Activated naive CD8-positive, alpha-beta T cell treated with anti-CD3 and anti-CD28 coated beads, Interleukin-2, amount 50 U/mL, for 16 hours (primary cell): ENCODE measurements around the gene GALK2.
"Not testable (repeated sequence)": the region's sequence is repeated elsewhere in the genome, so short reads cannot be mapped to it uniquely, and the experiment has no call there.

Experiments
- DNase-seq: peaks from one replicate; pipeline ENCODE4 v3.0.0-alpha.2; 2020; ENCODE audit warnings: low read depth, low spot score

The GALK2 gene

DNA sequence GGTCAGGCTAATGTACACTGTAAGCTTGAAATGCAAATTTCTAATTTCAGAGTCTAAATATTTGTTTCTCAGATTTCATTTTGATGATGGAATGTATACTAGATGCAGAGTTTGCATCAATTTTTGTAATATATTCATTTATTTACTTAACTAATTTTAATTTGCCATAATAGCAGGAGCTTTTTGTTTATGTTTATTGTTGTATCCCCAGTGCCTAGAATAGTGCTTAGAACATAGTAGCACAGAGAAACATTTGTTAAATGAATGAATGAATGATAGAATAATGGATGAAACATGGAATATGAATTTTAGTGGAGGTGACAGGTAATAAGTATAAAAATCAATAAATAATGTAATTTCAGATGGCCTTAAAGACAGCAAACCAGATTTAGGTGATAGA, 5.2 kb upstream of the GALK2 start:
- DNase-seq: no peak

- no peak for DNase-seq
Observed at GRCh38 chr15:49168016-49168415, 2.0 kb upstream of the GALK2 start.

- DNase-seq: no peak
Observed at GRCh38 chr15:49171790-49172189, 1.7 kb downstream of the GALK2 start.

DNA sequence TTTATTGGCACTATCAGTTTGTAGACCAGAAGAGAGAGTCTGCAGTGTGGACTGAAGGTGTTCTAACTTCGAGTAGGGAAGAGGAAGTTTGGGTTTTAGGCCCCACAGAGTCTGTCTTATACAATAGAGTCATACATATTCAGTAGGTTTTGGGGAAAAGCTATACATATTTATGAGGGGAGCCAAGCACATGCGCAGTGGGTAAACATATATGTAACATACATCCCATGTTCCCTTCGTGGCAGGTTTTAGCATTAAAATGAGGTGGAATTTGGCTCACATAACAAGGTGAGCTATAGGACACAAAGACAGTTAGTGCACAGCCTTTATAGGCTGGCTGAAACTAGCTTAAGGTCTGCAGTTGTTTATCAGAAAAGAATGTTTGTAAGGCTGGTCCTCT, 4.9 kb downstream of the GALK2 start:
- DNase-seq: no peak

GRCh38 chr15:49175582-49176397, 5.7 kb downstream of the GALK2 start:
- not testable (repeated sequence) for DNase-seq

DNA sequence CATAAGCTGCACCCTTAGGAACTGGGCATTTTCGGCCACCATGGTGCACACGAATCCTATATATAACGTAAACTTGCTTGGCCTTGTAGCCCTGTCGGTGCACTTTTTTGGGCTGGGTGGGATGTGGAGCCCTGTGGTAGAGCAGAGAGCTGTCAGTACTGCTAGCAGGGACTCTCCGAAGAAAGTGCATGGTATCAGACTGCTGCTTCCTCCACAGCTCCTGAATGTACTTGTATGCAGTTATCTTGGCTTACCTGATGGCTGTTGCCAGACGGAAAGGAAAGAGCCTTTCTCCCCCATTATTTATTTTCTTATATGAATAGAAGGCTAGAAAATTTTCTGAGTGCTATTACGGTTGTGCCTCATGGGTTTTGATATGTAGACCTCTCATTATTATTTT, 8.4 kb downstream of the GALK2 start:
- DNase-seq: no peak

- DNase-seq: no peak
Observed at GRCh38 chr15:49179433-49180190, 9.6 kb downstream of the GALK2 start.

DNA sequence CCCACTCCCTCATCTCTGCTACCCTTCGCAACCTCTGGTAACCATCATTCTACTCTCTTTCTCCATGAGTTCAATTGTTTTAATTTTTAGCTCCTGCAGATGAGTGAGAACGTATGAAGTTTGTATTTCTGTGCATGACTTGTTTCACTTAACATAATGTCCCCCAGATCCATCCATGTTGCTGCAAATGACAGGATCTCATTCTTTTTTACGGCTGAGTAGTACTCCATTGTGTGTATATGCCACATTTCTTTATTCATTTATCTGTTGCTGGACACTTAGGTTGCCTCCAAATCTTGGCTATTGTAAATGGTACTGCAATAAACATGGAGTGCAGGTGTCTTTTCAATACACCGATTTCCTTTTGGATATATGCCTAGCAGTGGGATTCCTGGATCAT, 12.1 kb downstream of the GALK2 start:
- no peak for DNase-seq

GRCh38 chr15:49183741-49184140, 13.7 kb downstream of the GALK2 start:
- DNase-seq: not testable (repeated sequence)

DNA sequence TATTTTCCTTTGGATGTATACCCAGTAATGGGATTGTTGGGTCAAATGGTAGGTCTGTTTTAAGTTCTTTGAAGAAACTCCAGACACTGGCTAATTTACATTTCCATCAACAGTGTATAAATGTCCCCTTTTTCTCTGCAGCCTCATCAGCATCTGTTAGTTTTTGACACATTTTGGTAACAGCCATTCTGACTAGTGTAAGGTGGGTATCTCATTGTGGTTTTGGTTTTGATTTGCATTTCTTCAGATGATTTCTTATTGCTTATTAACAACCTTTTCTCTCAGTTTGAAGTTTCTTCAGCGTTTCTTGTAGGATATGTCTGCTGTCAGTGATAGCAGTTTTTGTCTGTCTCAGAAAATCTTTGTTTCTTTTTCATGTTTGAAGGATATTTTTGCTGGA, 15.4 kb downstream of the GALK2 start:
- no peak for DNase-seq

GRCh38 chr15:49187549-49188245, 17.6 kb downstream of the GALK2 start:
- no peak for DNase-seq

GRCh38 chr15:49188933-49189332, 18.9 kb downstream of the GALK2 start:
- no peak for DNase-seq

- DNase-seq: no peak
Observed at GRCh38 chr15:49189631-49190030, 19.6 kb downstream of the GALK2 start.

- DNase-seq: no peak
Observed at GRCh38 chr15:49190586-49190985, 20.5 kb downstream of the GALK2 start.

DNA sequence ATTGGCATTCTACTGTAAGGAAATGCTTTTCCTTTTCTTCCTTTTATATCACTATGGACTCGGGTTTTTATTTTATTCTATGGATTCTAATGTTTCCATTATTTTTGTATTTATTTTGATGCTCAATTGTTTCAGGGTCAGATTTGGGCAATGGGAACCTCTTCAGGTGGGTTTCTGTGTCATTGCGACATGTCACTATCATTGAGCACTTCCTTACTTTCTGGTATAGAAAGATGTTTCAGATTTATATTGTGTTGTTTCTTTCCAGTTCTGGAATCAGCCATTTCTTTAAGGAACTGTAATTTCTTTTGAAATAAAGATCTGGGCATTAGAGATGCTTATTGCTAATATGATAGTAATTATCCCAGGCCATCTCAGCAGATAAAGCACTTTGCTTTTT, 21.8 kb downstream of the GALK2 start:
- no peak for DNase-seq

- DNase-seq: no peak
Observed at GRCh38 chr15:49196856-49197255, 26.8 kb downstream of the GALK2 start.

DNA sequence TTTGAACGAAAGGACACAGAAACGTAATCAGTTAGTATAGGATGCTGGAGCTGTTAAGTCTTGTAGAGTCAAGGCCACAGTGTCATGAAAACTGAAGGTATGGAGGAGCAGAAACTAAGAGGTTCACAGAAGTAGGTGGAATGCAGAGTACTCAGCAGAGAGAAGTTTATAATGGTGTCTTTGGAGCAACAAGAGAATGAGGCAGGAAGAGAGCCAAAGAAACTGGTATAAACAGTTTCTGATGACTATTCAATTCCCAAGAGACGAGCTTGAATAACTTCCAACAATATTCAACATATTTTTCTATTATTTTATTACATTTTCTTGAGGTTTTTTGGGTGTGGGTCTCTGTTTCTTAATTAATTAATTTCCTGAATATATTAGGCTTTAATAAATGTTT, 29.6 kb downstream of the GALK2 start:
- DNase-seq: no peak

- DNase-seq: no peak
Observed at GRCh38 chr15:49200347-49200746, 30.3 kb downstream of the GALK2 start.

- DNase-seq: not testable (repeated sequence)
Observed at GRCh38 chr15:49208102-49208501, 38.1 kb downstream of the GALK2 start.

GRCh38 chr15:49212897-49213296, 42.9 kb downstream of the GALK2 start:
- no peak for DNase-seq

DNA sequence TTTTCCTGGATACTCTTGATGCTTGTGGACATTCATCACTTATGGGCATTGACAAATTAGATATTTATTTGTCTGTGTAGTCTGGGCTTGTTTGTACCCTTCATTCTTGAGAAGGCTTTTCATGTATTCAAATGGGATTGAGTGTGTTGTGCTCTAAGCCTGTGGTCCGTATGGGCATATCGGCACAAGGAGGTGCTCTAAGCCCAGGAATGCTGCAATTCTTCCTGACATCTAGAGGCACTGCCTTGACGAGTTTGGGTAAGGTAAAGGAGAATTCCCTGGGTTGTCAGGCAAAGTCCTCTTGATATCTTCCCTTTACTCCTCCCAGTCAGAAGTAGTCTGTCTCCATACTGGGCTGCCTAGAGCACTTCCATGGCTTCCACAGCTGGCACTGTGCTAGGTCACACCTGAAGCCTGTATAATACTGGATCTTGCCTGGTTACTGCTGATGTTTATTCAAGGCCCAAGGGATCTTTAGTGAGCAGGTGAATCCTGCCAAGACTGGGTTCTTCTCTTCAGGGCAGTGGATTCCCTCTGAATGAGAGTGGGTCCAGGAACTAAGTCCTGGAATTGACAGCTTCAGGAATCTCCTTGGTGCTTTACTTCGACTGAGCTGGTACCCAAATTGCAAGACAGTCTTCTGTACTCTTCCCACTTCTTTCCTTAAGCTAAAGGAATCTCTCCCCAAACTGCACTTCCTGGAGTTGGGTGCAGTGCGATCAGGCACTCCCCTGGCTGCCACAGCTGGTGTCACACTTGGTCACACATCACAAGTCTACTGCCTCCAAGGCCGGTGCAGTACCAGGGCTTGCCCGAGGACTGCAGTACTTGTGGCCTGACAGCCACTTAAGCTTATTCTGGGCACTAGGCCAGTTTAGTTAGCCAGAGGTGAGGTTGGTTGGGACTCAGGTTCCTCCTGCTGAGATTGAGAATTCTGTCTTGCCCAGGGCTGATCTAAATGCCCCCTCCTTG, 46.0 kb downstream of the GALK2 start:
- DNase-seq: no peak
